ENCODE results near the gene ERCC3. TPM values are rescaled to one million over a fixed set of nuclear protein-coding genes. Genes with fewer than 3 reads are reported as not detected.

Gene ERCC3
- total and polyA plus RNA-seq, 2 of the 13 experiments (the other 11 are each of a cell fraction or from before 2014, with no cell fraction given): 49.7 to 64.6 TPM

- TF ChIP-seq ZNF256 (CRISPR knock-in tag; conservative IDR thresholded peaks at IDR 0.05) (no peak; the same call in 1 of the 2 replicates), SNRNP70 (IDR thresholded peaks at IDR 0.05; ENCODE audit: low read depth, low read length) (no peak), MBD4 (IDR thresholded peaks at IDR 0.05; ENCODE audit: borderline replicate concordance, low read length) (no peak), ZNF766 (CRISPR knock-in tag; IDR thresholded peaks at IDR 0.05; ENCODE audit: borderline replicate concordance) (no peak), ZNF350 (CRISPR knock-in tag; IDR thresholded peaks at IDR 0.05; ENCODE audit: borderline replicate concordance, low read depth) (peak; percentile 66; the same call in 1 of the 2 replicates), ZFP36L1 (CRISPR knock-in tag; IDR thresholded peaks at IDR 0.05) (0 out of 2 replicates have a peak, but pooled peaks have one; percentile 37), ZNF121 (CRISPR knock-in tag; IDR thresholded peaks at IDR 0.05) (no peak), ZNF501 (CRISPR knock-in tag; IDR thresholded peaks at IDR 0.05) (peak; percentile 94), ZNF136 (CRISPR knock-in tag; IDR thresholded peaks at IDR 0.05; ENCODE audit: low read depth) (no peak), ZHX1 (CRISPR knock-in tag; IDR thresholded peaks at IDR 0.05; ENCODE audit: low read depth) (0 out of 2 replicates have a peak, but pooled peaks have one; percentile 35), RNF2 (conservative IDR thresholded peaks at IDR 0.05; ENCODE audit: low read depth) (no peak; the same call in 1 of the 2 replicates), ZNF577 (CRISPR knock-in tag; IDR thresholded peaks at IDR 0.05; ENCODE audit: borderline replicate concordance, low read depth) (0 out of 2 replicates have a peak, but pooled peaks have one; percentile 79), ZSCAN30 (CRISPR knock-in tag; IDR thresholded peaks at IDR 0.05) (no peak), ZNF761 (CRISPR knock-in tag; conservative IDR thresholded peaks at IDR 0.05) (peak; percentile 95), TRAFD1 (CRISPR knock-in tag; IDR thresholded peaks at IDR 0.05; ENCODE audit: borderline replicate concordance) (peak; percentile 86; the same call in 1 of the 2 replicates), ZNF251 (CRISPR knock-in tag; IDR thresholded peaks at IDR 0.05) (peak; percentile 25; the same call in 1 of the 2 replicates), ZNF530 (CRISPR knock-in tag; IDR thresholded peaks at IDR 0.05; ENCODE audit: low read depth) (peak; percentile 91; the same call in 1 of the 2 replicates)
- TF ChIP-seq, protein P1, sequence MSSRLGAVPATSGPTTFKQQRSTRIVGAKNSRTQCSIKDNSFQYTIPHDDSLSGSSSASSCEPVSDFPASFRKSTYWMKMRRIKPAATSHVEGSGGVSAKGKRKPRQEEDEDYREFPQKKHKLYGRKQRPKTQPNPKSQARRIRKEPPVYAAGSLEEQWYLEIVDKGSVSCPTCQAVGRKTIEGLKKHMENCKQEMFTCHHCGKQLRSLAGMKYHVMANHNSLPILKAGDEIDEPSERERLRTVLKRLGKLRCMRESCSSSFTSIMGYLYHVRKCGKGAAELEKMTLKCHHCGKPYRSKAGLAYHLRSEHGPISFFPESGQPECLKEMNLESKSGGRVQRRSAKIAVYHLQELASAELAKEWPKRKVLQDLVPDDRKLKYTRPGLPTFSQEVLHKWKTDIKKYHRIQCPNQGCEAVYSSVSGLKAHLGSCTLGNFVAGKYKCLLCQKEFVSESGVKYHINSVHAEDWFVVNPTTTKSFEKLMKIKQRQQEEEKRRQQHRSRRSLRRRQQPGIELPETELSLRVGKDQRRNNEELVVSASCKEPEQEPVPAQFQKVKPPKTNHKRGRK (CRISPR knock-in tag; IDR thresholded peaks at IDR 0.05): no peak; the same call in 1 of the 2 replicates
- TF ChIP-seq, protein P2, sequence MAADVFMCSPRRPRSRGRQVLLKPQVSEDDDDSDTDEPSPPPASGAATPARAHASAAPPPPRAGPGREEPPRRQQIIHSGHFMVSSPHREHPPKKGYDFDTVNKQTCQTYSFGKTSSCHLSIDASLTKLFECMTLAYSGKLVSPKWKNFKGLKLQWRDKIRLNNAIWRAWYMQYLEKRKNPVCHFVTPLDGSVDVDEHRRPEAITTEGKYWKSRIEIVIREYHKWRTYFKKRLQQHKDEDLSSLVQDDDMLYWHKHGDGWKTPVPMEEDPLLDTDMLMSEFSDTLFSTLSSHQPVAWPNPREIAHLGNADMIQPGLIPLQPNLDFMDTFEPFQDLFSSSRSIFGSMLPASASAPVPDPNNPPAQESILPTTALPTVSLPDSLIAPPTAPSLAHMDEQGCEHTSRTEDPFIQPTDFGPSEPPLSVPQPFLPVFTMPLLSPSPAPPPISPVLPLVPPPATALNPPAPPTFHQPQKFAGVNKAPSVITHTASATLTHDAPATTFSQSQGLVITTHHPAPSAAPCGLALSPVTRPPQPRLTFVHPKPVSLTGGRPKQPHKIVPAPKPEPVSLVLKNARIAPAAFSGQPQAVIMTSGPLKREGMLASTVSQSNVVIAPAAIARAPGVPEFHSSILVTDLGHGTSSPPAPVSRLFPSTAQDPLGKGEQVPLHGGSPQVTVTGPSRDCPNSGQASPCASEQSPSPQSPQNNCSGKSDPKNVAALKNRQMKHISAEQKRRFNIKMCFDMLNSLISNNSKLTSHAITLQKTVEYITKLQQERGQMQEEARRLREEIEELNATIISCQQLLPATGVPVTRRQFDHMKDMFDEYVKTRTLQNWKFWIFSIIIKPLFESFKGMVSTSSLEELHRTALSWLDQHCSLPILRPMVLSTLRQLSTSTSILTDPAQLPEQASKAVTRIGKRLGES (CRISPR knock-in tag; IDR thresholded peaks at IDR 0.05; ENCODE audit: borderline replicate concordance): no peak; the same call in 1 of the 2 replicates
Measured at GRCh38 chr2:127293748-127294562, at the start of gene ERCC3 (continued).
